IMR-90 (cell line): ENCODE results near the gene MCF2L2. TPM values are rescaled to one million over a fixed set of nuclear protein-coding genes. Genes with fewer than 3 reads are reported as not detected.

Experiments
- ATAC-seq: fragments of 200-7000 bp; cut with Tn5 transposase; 2 replicates; pipeline ENCODE4 v1.9.1; 2020; ENCODE audit warnings: low read depth, mild to moderate bottlenecking, moderate library complexity
- BruUV-seq: library from RNA; stranded (reverse); fragments of 400-500 nt; replicated peaks from 2 replicates; lab custom pipeline; 2021; lab: Mats Ljungman, UMichigan
- CTCF ChIA-PET: fragments of 300-600 bp; formaldehyde crosslinking; extraction: SDS; loops from one replicate; lab custom pipeline; 2021; ENCODE audit warnings: antibody characterized with exemption; lab: Yijun Ruan, JAX
- POLR2A ChIA-PET: fragments of 300-600 bp; sonication (Branson Sonifier 250); formaldehyde crosslinking; loops from one replicate; lab custom pipeline; 2022; ENCODE audit warnings: antibody characterized with exemption; ENCODE audit not compliant: unreplicated experiment; lab: Charles Lee
- DNase-seq: peaks from one replicate; pipeline ENCODE4 v3.0.0; 2013
- H2AFZ ChIP-seq: replicated peaks from 2 replicates; pipeline ENCODE3; 2013; ENCODE audit warnings: low read length, mild to moderate bottlenecking; ENCODE audit not compliant: poor library complexity
- H2AK5ac ChIP-seq: 2 replicates; pipeline ENCODE4 v1.6.1; 2013; ENCODE audit warnings: low read depth, low read length, inconsistent platforms
- H2AK9ac ChIP-seq: replicated peaks from 2 replicates; pipeline ENCODE3; 2013; ENCODE audit warnings: mild to moderate bottlenecking, low read depth, low read length, moderate library complexity; ENCODE audit not compliant: poor library complexity
- H2BK120ac ChIP-seq: 2 replicates; pipeline ENCODE4 v1.6.1; 2013; ENCODE audit warnings: low read depth, low read length, inconsistent platforms
- H2BK15ac ChIP-seq: 3 replicates; pipeline ENCODE4 v1.6.1; 2013; ENCODE audit warnings: low read depth, low read length, inconsistent platforms
- H2BK20ac ChIP-seq: 2 replicates; pipeline ENCODE4 v1.6.1; 2013; ENCODE audit warnings: low read depth, mild to moderate bottlenecking, inconsistent platforms, low read length, moderate library complexity
- H2BK5ac ChIP-seq: 2 replicates; pipeline ENCODE4 v1.6.1; 2013; ENCODE audit warnings: mild to moderate bottlenecking, low read depth, low read length, inconsistent platforms; ENCODE audit not compliant: poor library complexity, severe bottlenecking
- H3K14ac ChIP-seq: replicated peaks from 2 replicates; pipeline ENCODE4 v1.6.1; 2013; ENCODE audit warnings: low read depth, low read length, inconsistent platforms
- H3K18ac ChIP-seq: 2 replicates; pipeline ENCODE4 v1.6.1; 2013; ENCODE audit warnings: low read depth, low read length, control low read depth
- H3K23ac ChIP-seq: 2 replicates; pipeline ENCODE4 v1.6.1; 2013; ENCODE audit warnings: low read depth, low read length, inconsistent platforms
- H3K27ac ChIP-seq: 2 replicates; pipeline ENCODE4 v1.5.1; 2013; ENCODE audit warnings: mild to moderate bottlenecking, control low read depth, low read length; ENCODE audit not compliant: insufficient read depth
- H3K27me3 ChIP-seq: 2 replicates; pipeline ENCODE4 v1.6.1; 2013; ENCODE audit warnings: low read length; ENCODE audit not compliant: control insufficient read depth, insufficient read depth
- H3K36me3 ChIP-seq: 2 replicates; pipeline ENCODE4 v1.6.1; 2013; ENCODE audit warnings: low read length, mixed read lengths; ENCODE audit not compliant: control insufficient read depth, insufficient read depth
- H3K4ac ChIP-seq: 2 replicates; pipeline ENCODE4 v1.6.1; 2013; ENCODE audit warnings: low read depth, low read length, inconsistent platforms
- H3K4me1 ChIP-seq: 2 replicates; pipeline ENCODE4 v1.6.1; 2013; ENCODE audit warnings: low read length, mixed read lengths; ENCODE audit not compliant: control insufficient read depth, insufficient read depth
- H3K4me2 ChIP-seq: 2 replicates; pipeline ENCODE4 v1.6.1; 2013; ENCODE audit warnings: low read depth, mild to moderate bottlenecking, control low read depth, low read length, moderate library complexity
- H3K4me3 ChIP-seq: 2 replicates; pipeline ENCODE4 v1.5.1; 2013; ENCODE audit warnings: low read depth, mild to moderate bottlenecking, control low read depth, low read length, moderate library complexity; ENCODE audit not compliant: insufficient read depth
- H3K56ac ChIP-seq: 2 replicates; pipeline ENCODE4 v1.6.1; 2013; ENCODE audit warnings: low read length, inconsistent platforms; ENCODE audit not compliant: insufficient read depth; ENCODE audit errors: extremely low read depth
- H3K79me1 ChIP-seq, 2 experiments: 2 replicates each; pipeline ENCODE4 v1.6.1; 2013; ENCODE audit warnings: low read length in 2 of 2, inconsistent platforms in 1 of 2, low read depth in 1 of 2
- H3K9ac ChIP-seq: 2 replicates; pipeline ENCODE4 v1.6.1; 2013; ENCODE audit warnings: low read depth, low read length, control low read depth
- H3K9me1 ChIP-seq: 2 replicates; pipeline ENCODE4 v1.6.1; 2013; ENCODE audit warnings: low read length, inconsistent platforms; ENCODE audit not compliant: insufficient read depth
- H3K9me3 ChIP-seq: 2 replicates; pipeline ENCODE4 v1.6.1; 2013; ENCODE audit warnings: low read length; ENCODE audit not compliant: control insufficient read depth, insufficient read depth
- H4K20me1 ChIP-seq: 2 replicates; pipeline ENCODE4 v1.6.1; 2013; ENCODE audit warnings: low read length, inconsistent platforms; ENCODE audit not compliant: insufficient read depth
- H4K5ac ChIP-seq: 2 replicates; pipeline ENCODE4 v1.6.1; 2013; ENCODE audit warnings: mild to moderate bottlenecking, low read depth, low read length, control low read depth
- H4K8ac ChIP-seq, 2 experiments: 2 replicates each; pipeline ENCODE4 v1.6.1; 2013; ENCODE audit warnings: low read depth in 2 of 2, low read length in 2 of 2, control low read depth in 1 of 2, inconsistent platforms in 1 of 2
- H4K91ac ChIP-seq: 2 replicates; pipeline ENCODE4 v1.6.1; 2013; ENCODE audit warnings: low read depth, low read length, inconsistent platforms; ENCODE audit not compliant: insufficient read depth
- BHLHE40 ChIP-seq: fragments of 150-350 bp; IDR thresholded peaks from 2 replicates; pipeline ENCODE4 v1.6.1; 2016; ENCODE audit warnings: mild to moderate bottlenecking, low read depth, low read length
- CEBPB ChIP-seq: IDR thresholded peaks from 2 replicates; pipeline ENCODE4 v1.6.1; 2012; ENCODE audit warnings: low read depth, low read length, improper control_type of control experiment
- CHD1 ChIP-seq: IDR thresholded peaks from 2 replicates; pipeline ENCODE4 v1.6.1; 2012; ENCODE audit warnings: low read depth, low read length, improper control_type of control experiment
- CTCF ChIP-seq: conservative IDR thresholded peaks from 2 replicates; pipeline ENCODE4 v1.5.1; 2012; ENCODE audit warnings: mild to moderate bottlenecking, low read depth, low read length, improper control_type of control experiment
- FOS ChIP-seq: fragments of 150-350 bp; IDR thresholded peaks from 2 replicates; pipeline ENCODE4 v1.6.1; 2016; ENCODE audit warnings: low read depth, low read length
- MAFK ChIP-seq: IDR thresholded peaks from 2 replicates; pipeline ENCODE4 v1.6.1; 2012; ENCODE audit warnings: low read depth, low read length, improper control_type of control experiment
- MAZ ChIP-seq: IDR thresholded peaks from 2 replicates; pipeline ENCODE4 v1.6.1; 2012; ENCODE audit warnings: low read depth, mild to moderate bottlenecking, low read length, improper control_type of control experiment, moderate library complexity, borderline replicate concordance
- MXI1 ChIP-seq: IDR thresholded peaks from 2 replicates; pipeline ENCODE4 v1.6.1; 2012; ENCODE audit warnings: low read depth, mild to moderate bottlenecking, low read length, moderate library complexity, borderline replicate concordance
- NFE2L2 ChIP-seq: fragments of 150-350 bp; IDR thresholded peaks from 2 replicates; pipeline ENCODE4 v1.6.1; 2016; ENCODE audit warnings: low read depth, mild to moderate bottlenecking, low read length
- POLR2A ChIP-seq: IDR thresholded peaks from 2 replicates; pipeline ENCODE4 v1.6.1; 2012; ENCODE audit warnings: mild to moderate bottlenecking, low read depth, low read length
- RAD21 ChIP-seq: IDR thresholded peaks from 2 replicates; pipeline ENCODE4 v1.6.1; 2012; ENCODE audit warnings: low read length, improper control_type of control experiment
- RCOR1 ChIP-seq: IDR thresholded peaks from 2 replicates; pipeline ENCODE4 v1.6.1; 2012; ENCODE audit warnings: mild to moderate bottlenecking, low read length, improper control_type of control experiment; ENCODE audit not compliant: insufficient replicate concordance
- SMC3 ChIP-seq: fragments of 150-350 bp; IDR thresholded peaks from 2 replicates; pipeline ENCODE4 v1.6.1; 2016; ENCODE audit warnings: low read depth, mild to moderate bottlenecking, antibody characterized with exemption, low read length, moderate library complexity
- WGBS, 2 experiments: methylation state at CpG; one replicate each; pipeline versions ENCODE4 v1.1.5 to v1.1.7; 2013; ENCODE audit warnings: missing lambda C conversion rate in 2 of 2; ENCODE audit not compliant: insufficient read length in 1 of 2; ENCODE audit errors: extremely low coverage in 2 of 2; 5-methylcytosine and 5-hydroxymethylcytosine counted together
- dilution Hi-C: fragments of 300-500 bp; cut with HindIII; formaldehyde crosslinking; loops from one replicate; pipeline ENCODE4 v1.14.3; 2018; ENCODE audit warnings: low sequenced_read_pairs; ENCODE audit not compliant: unreplicated experiment
- in situ Hi-C: fragments of 300-500 bp; cut with MboI; formaldehyde crosslinking; loops from 3 replicates; pipeline ENCODE4 v1.14.3; 2019; ENCODE audit warnings: low sequenced_read_pairs, inconsistent platforms, mixed read lengths
- intact Hi-C: fragments of 100-400 bp; cut with micrococcal nuclease; formaldehyde crosslinking; loops from 2 replicates; pipeline ENCODE4 v1.10.0; 2022
- polyA plus RNA-seq, 3 experiments: library from polyadenylated mRNA; depleted of rRNA; stranded (reverse); fragments of >200 nt; gene quantifications; 2 replicates each; pipeline ENCODE4 v1.2.3, GENCODE V29; 2012; ENCODE audit warnings: low replicate concordance in 1 of 3
- total RNA-seq: library from RNA; depleted of rRNA; stranded (reverse); fragments of >200 nt; gene quantifications from 2 replicates; pipeline ENCODE4 v1.2.3, GENCODE V29; 2012
- TF ChIP-seq, protein P1 (sequence below): fragments of 150-350 bp; IDR thresholded peaks from 2 replicates; pipeline ENCODE4 v1.6.1; 2017; ENCODE audit warnings: mild to moderate bottlenecking, antibody characterized with exemption, low read length, low read depth
- TF ChIP-seq, protein P2 (sequence below): fragments of 150-350 bp; IDR thresholded peaks from 2 replicates; pipeline ENCODE4 v1.6.1; 2016; ENCODE audit warnings: low read depth, mild to moderate bottlenecking, low read length, moderate library complexity, borderline replicate concordance

MCF2L2 gene
- total and polyA plus RNA-seq, 2 of the 4 experiments (the other 2 are of a cell fraction): under 0.01 TPM; not detected in 1

DNA sequence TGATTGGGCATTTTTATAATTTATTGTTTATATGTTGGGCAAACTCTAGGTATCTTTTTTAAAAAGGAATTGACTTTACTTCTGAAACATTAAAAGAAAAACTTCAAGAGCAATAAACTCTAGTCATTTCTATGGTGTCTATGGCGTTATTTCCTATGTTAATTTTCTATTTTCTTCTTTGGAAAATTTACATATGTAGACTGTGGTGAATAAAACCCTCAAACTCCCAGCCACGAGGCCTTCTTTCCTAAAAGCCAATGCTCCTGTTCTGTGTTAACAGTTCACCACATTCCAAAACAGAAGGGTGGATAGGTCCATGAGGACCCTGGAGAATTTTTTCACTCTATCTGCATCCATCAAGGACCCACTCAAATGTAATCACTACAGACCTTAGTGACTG lies 219.6 kb downstream of the MCF2L2 start:
- no peak overlapping the region for H4K8ac ChIP-seq
- no peak for DNase-seq
- no peak overlapping the region for H3K9ac ChIP-seq
- no peaks in the 10 kb centered on the region for H3K36me3 ChIP-seq
- no peak overlapping the region for H3K56ac ChIP-seq
- no peak overlapping the region for H4K91ac ChIP-seq
- in situ Hi-C loops: no loop called here
- no peaks in the 10 kb centered on the region for H3K9me1 ChIP-seq
- no peak overlapping the region for H4K5ac ChIP-seq
- H2AK9ac ChIP-seq: no peak overlapping the region
- no peaks in the 10 kb centered on the region for H3K9me3 ChIP-seq
- no peak overlapping the region for H3K18ac ChIP-seq
- intact Hi-C loops: no loop called here
- no peak overlapping the region for H2AK5ac ChIP-seq
- H4K20me1 ChIP-seq: no peaks in the 10 kb centered on the region
- no CpG with 5 or more reads among the region's 2 CpGs for WGBS, 2 experiments
- H2AFZ ChIP-seq: no peak overlapping the region
- no peak overlapping the region for H3K4me3 ChIP-seq
- BruUV-seq: no TSS peak
- H3K27me3 ChIP-seq: peaks cover 22% of the 10 kb centered on the region
- no peak overlapping the region for H3K14ac ChIP-seq
- H2BK5ac ChIP-seq: no peak overlapping the region
- CTCF ChIA-PET: no interaction called here
- H3K4me1 ChIP-seq: no peaks in the 10 kb centered on the region
- H2BK20ac ChIP-seq: no peak overlapping the region
- dilution Hi-C loops: no loop called here
- no peak overlapping the region for H3K23ac ChIP-seq
- H3K4me2 ChIP-seq: no peak overlapping the region
- TF ChIP-seq MAFK (no peak), SMC3 (no peak), CHD1 (no peak), NFE2L2 (no peak), RAD21 (no peak), POLR2A (no peak), RCOR1 (no peak), FOS (no peak), MAZ (no peak), CEBPB (no peak), BHLHE40 (no peak), CTCF (no peak), MXI1 (no peak)
- TF ChIP-seq, protein P1, sequence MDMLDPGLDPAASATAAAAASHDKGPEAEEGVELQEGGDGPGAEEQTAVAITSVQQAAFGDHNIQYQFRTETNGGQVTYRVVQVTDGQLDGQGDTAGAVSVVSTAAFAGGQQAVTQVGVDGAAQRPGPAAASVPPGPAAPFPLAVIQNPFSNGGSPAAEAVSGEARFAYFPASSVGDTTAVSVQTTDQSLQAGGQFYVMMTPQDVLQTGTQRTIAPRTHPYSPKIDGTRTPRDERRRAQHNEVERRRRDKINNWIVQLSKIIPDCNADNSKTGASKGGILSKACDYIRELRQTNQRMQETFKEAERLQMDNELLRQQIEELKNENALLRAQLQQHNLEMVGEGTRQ: no peak
- TF ChIP-seq, protein P2, sequence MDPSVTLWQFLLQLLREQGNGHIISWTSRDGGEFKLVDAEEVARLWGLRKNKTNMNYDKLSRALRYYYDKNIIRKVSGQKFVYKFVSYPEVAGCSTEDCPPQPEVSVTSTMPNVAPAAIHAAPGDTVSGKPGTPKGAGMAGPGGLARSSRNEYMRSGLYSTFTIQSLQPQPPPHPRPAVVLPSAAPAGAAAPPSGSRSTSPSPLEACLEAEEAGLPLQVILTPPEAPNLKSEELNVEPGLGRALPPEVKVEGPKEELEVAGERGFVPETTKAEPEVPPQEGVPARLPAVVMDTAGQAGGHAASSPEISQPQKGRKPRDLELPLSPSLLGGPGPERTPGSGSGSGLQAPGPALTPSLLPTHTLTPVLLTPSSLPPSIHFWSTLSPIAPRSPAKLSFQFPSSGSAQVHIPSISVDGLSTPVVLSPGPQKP: no peak
- POLR2A ChIA-PET: no interaction called here
- H2BK15ac ChIP-seq: no peak overlapping the region
- H3K4ac ChIP-seq: no peak overlapping the region
- no peaks in the 10 kb centered on the region for H3K79me1 ChIP-seq
- no peak overlapping the region for H3K27ac ChIP-seq
- no peak overlapping the region for H2BK120ac ChIP-seq
- no peak for ATAC-seq
